Right lobe of liver (tissue), 4 donors: ENCODE measurements around the gene MTCL3.

Experiments used
- CTCF ChIP-seq, 4 donors: fragments of 200-600 bp in 3 of 4; fragments of 450-650 bp in 1 of 4; IDR thresholded peaks; one replicate each; pipeline versions ENCODE4 v1.5.1 to v1.8.0; 2016 to 2022; ENCODE audit warnings: antibody characterized with exemption in 4 of 4, mild to moderate bottlenecking in 2 of 4
- POLR2A ChIP-seq: fragments of 450-650 bp; IDR thresholded peaks from one replicate; pipeline ENCODE4 v1.6.1; 2017; ENCODE audit warnings: antibody characterized with exemption, mild to moderate bottlenecking
- donor health status: DM: no; HTN: no; CAD: no.
- donor health status: DM: no; HTN: no; CAD: no.
- donor health status: DM: no; HTN: yes; CAD: no.

GRCh38 chr6:127471379-127472255 lies 47.5 kb downstream of the MTCL3 start:
- TF ChIP-seq CTCF (IDR thresholded peaks at IDR 0.05) (no peak), POLR2A (no peak)
